Right lobe of liver (tissue), 6 donors: ENCODE measurements around the gene MIPEP. TPM values are rescaled to one million over a fixed set of nuclear protein-coding genes. Genes with fewer than 3 reads are reported as not detected.

Experiments
- ATAC-seq, 4 donors: fragments of 200-7000 bp; cut with Tn5 transposase; one replicate each; pipeline ENCODE4 v1.9.1; 2020; ENCODE audit warnings: mild to moderate bottlenecking in 4 of 4, moderate library complexity in 4 of 4
- DNase-seq, 3 donors: peaks; one replicate each; pipeline ENCODE4 v3.0.0-alpha.2; 2020
- H3K27ac ChIP-seq, 3 donors: fragments of 200-600 bp; one replicate each; pipeline ENCODE4 v1.8.0; 2022
- H3K27me3 ChIP-seq, 2 donors: fragments of 200-600 bp; one replicate each; pipeline ENCODE4 v1.8.0; 2022
- H3K36me3 ChIP-seq, 4 donors: fragments of 200-600 bp; sonication (generic) in 1 of 4; one replicate each; pipeline versions ENCODE4 v1.5.1 to v1.8.0; 2017 to 2022; ENCODE audit warnings: control low read depth in 1 of 4
- H3K4me1 ChIP-seq, 4 donors: fragments of 200-600 bp; sonication (generic) in 1 of 4; one replicate each; pipeline versions ENCODE4 v1.5.1 to v1.8.0; 2017 to 2022; ENCODE audit warnings: control low read depth in 1 of 4
- H3K4me3 ChIP-seq, 3 donors: fragments of 200-600 bp; one replicate each; pipeline ENCODE4 v1.8.0; 2022
- H3K9me3 ChIP-seq, 4 donors: fragments of 200-600 bp; sonication (generic) in 1 of 4; one replicate each; pipeline versions ENCODE4 v1.5.1 to v1.8.0; 2017 to 2022; ENCODE audit warnings: control low read depth in 1 of 4
- CTCF ChIP-seq, 4 donors: fragments of 200-600 bp in 3 of 4; fragments of 450-650 bp in 1 of 4; IDR thresholded peaks; one replicate each; pipeline versions ENCODE4 v1.5.1 to v1.8.0; 2016 to 2022; ENCODE audit warnings: antibody characterized with exemption in 4 of 4, mild to moderate bottlenecking in 2 of 4
- POLR2A ChIP-seq: fragments of 450-650 bp; IDR thresholded peaks from one replicate; pipeline ENCODE4 v1.6.1; 2017; ENCODE audit warnings: antibody characterized with exemption, mild to moderate bottlenecking
- WGBS: methylation state at CpG from one replicate; pipeline ENCODE4 v1.1.6; 2018; ENCODE audit warnings: low coverage, low lambda C conversion rate; ENCODE audit not compliant: insufficient coverage; ENCODE audit errors: missing lambda C conversion rate; 5-methylcytosine and 5-hydroxymethylcytosine counted together
- intact Hi-C, 2 donors: fragments of 100-400 bp; cut with DNase I; formaldehyde crosslinking; loops; one replicate each; pipeline versions ENCODE4 v1.11.2 to v1.14.1; 2022
- total RNA-seq, 6 experiments: library from RNA; depleted of rRNA in 2 of 6; stranded (reverse); fragments of >200 nt in 2 of 6; fragmentation: NEBNext Ultra II Directional in 3 of 6; extraction: Animal tissue kit (Norgen Biotek cat#: 25700) in 3 of 6; gene quantifications; one replicate each; pipeline versions ENCODE4 v1.1.0 to v1.2.4, GENCODE V29; 2016 to 2023
- donor health status: DM: no; HTN: yes; CAD: no.
- donor health status: DM: no; HTN: no; CAD: no.
- donor health status: DM: no; HTN: no; CAD: no.
- donor health status: DM: no; HTN: yes; CAD: no.
- donor health status: DM: no; HTN: yes; CAD: no.

The MIPEP gene
- total RNA-seq, 6 experiments from 2014 or later = 8.2 to 15.2 (median 11.8) TPM

- no peaks in the 10 kb centered on the region for H3K36me3 ChIP-seq
- no peaks in the 10 kb centered on the region for H3K27me3 ChIP-seq
- DNase-seq (no peak), ATAC-seq (no peak)
- TF ChIP-seq POLR2A (no peak), CTCF (IDR thresholded peaks at IDR 0.05) (no peak)
- 77% methylated on average over 5 of the region's 6 CpGs for WGBS
- H3K4me3 ChIP-seq = no peak overlapping the region
- no peaks in the 10 kb centered on the region for H3K4me1 ChIP-seq
- H3K27ac ChIP-seq = no peak overlapping the region
- intact Hi-C loops = no loop called here
- no peaks in the 10 kb centered on the region for H3K9me3 ChIP-seq
Observed at GRCh38 chr13:23722726-23723453, 166.3 kb downstream of the MIPEP start.

- intact Hi-C loops = no loop called here
- DNase-seq (no peak), ATAC-seq (no peak)
- H3K9me3 ChIP-seq = no peaks in the 10 kb centered on the region
- H3K4me3 ChIP-seq = no peak overlapping the region
- no peak overlapping the region for H3K27ac ChIP-seq
- WGBS = 23% methylated on average over 2 of the region's 2 CpGs
- no peaks in the 10 kb centered on the region for H3K4me1 ChIP-seq
- TF ChIP-seq CTCF (IDR thresholded peaks at IDR 0.05) = no peak
- TF ChIP-seq POLR2A = no peak
- H3K27me3 ChIP-seq = no peaks in the 10 kb centered on the region
- no peaks in the 10 kb centered on the region for H3K36me3 ChIP-seq
Observed at GRCh38 chr13:23718996-23719395, 170.2 kb downstream of the MIPEP start.

- TF ChIP-seq CTCF (IDR thresholded peaks at IDR 0.05) (no peak), POLR2A (no peak)
- Histone ChIP-seq H3K4me1 (no peaks in the 10 kb centered on the region), H3K9me3 (no peaks in the 10 kb centered on the region), H3K36me3 (no peaks in the 10 kb centered on the region), H3K27ac (no peak overlapping the region), H3K4me3 (no peak overlapping the region), H3K27me3 (no peaks in the 10 kb centered on the region)
- intact Hi-C loops = no loop called here
- DNase-seq (no peak), ATAC-seq (no peak)
- WGBS = 100% methylated on average over 1 of the region's 2 CpGs
Observed at GRCh38 chr13:23716401-23716800, 172.8 kb downstream of the MIPEP start.

- Histone ChIP-seq H3K36me3 (no peaks in the 10 kb centered on the region), H3K27ac (no peak overlapping the region), H3K9me3 (no peaks in the 10 kb centered on the region), H3K4me1 (no peaks in the 10 kb centered on the region), H3K4me3 (no peak overlapping the region), H3K27me3 (no peaks in the 10 kb centered on the region)
- intact Hi-C loops = no loop called here
- TF ChIP-seq CTCF (IDR thresholded peaks at IDR 0.05) (peak in 1 of 4 donors; percentile 14), POLR2A (no peak)
- ATAC-seq (peak in 1 of 4 donors; percentile 35), DNase-seq (no peak)
- WGBS = 0% methylated on average over 1 of the region's 11 CpGs
Observed at GRCh38 chr13:23715762-23716235, 173.4 kb downstream of the MIPEP start.
